Neural progenitor cell (in vitro differentiated cells): Measurements from ENCODE around the gene ATP11A. TPM values are rescaled to one million over a fixed set of nuclear protein-coding genes. Genes with fewer than 3 reads are reported as not detected.
"Not testable (repeated sequence)": the region's sequence is repeated elsewhere in the genome, so short reads cannot be mapped to it uniquely, and the experiment has no call there.

ENCODE experiments used
- DNase-seq: peaks from one replicate; pipeline ENCODE4 v3.0.0-alpha.2; 2016; ENCODE audit warnings: low spot score
- H2AFZ ChIP-seq: fragments of 200-600 bp; sonication (generic); replicated peaks from 2 replicates; pipeline ENCODE4 v1.6.1; 2016; ENCODE audit warnings: antibody characterized with exemption
- H3F3A ChIP-seq: fragments of 200-600 bp; sonication (generic); 2 replicates; pipeline ENCODE4 v1.6.1; 2016; ENCODE audit warnings: antibody characterized with exemption, low read depth
- H3K27ac ChIP-seq: fragments of 200-600 bp; sonication (generic); 2 replicates; pipeline ENCODE4 v1.5.1; 2016; ENCODE audit warnings: mild to moderate bottlenecking
- H3K27me3 ChIP-seq: fragments of 200-600 bp; sonication (generic); 2 replicates; pipeline ENCODE4 v1.6.1; 2016; ENCODE audit warnings: mild to moderate bottlenecking, moderate library complexity
- H3K36me3 ChIP-seq: fragments of 200-600 bp; sonication (generic); 2 replicates; pipeline ENCODE4 v1.5.1; 2016
- H3K4me1 ChIP-seq: fragments of 200-600 bp; sonication (generic); 2 replicates; pipeline ENCODE4 v1.6.1; 2016; ENCODE audit warnings: mixed run types
- H3K4me2 ChIP-seq: fragments of 200-600 bp; sonication (generic); 2 replicates; pipeline ENCODE4 v1.6.1; 2016
- H3K4me3 ChIP-seq: fragments of 200-600 bp; sonication (generic); 2 replicates; pipeline ENCODE4 v1.5.1; 2016
- H3K79me2 ChIP-seq: fragments of 200-600 bp; sonication (generic); 2 replicates; pipeline ENCODE4 v1.6.1; 2016; ENCODE audit warnings: low read depth
- H3K9ac ChIP-seq: fragments of 200-600 bp; sonication (generic); 2 replicates; pipeline ENCODE4 v1.6.1; 2016
- H3K9me3 ChIP-seq: fragments of 200-600 bp; sonication (generic); 2 replicates; pipeline ENCODE4 v1.5.1; 2016; ENCODE audit warnings: low read depth
- H4K20me1 ChIP-seq: fragments of 200-600 bp; sonication (generic); 2 replicates; pipeline ENCODE4 v1.6.1; 2016; ENCODE audit warnings: low read depth
- H3K27ac Mint-ChIP-seq: 3 replicates; pipeline ENCODE4 v1.8.0; 2021; ENCODE audit warnings: mixed read lengths
- H3K27me3 Mint-ChIP-seq: 2 replicates; pipeline ENCODE4 v1.8.0; 2022; ENCODE audit warnings: low read depth, mild to moderate bottlenecking, inconsistent platforms, moderate library complexity, mixed read lengths; ENCODE audit not compliant: insufficient read depth
- H3K36me3 Mint-ChIP-seq: 3 replicates; pipeline ENCODE4 v1.8.0; 2021; ENCODE audit warnings: mixed read lengths
- H3K4me1 Mint-ChIP-seq: 3 replicates; pipeline ENCODE4 v1.8.0; 2021; ENCODE audit warnings: mixed read lengths
- H3K4me3 Mint-ChIP-seq: 3 replicates; pipeline ENCODE4 v1.8.0; 2021; ENCODE audit warnings: mild to moderate bottlenecking, moderate library complexity, mixed read lengths
- H3K9me3 Mint-ChIP-seq: 3 replicates; pipeline ENCODE4 v1.8.0; 2020; ENCODE audit warnings: mixed read lengths
- CTCF ChIP-seq: fragments of 200-600 bp; sonication (generic); IDR thresholded peaks from 2 replicates; pipeline ENCODE4 v1.5.1; 2017; ENCODE audit warnings: antibody characterized with exemption, mild to moderate bottlenecking
- EZH2 ChIP-seq: fragments of 200-600 bp; sonication (generic); IDR thresholded peaks from 2 replicates; pipeline ENCODE4 v1.6.1; 2017; ENCODE audit warnings: antibody characterized with exemption, mild to moderate bottlenecking, moderate library complexity
- EZH2phosphoT487 ChIP-seq: fragments of 200-600 bp; sonication (generic); IDR thresholded peaks from 2 replicates; pipeline ENCODE4 v1.6.1; 2017; ENCODE audit warnings: antibody characterized with exemption
- total RNA-seq: library from RNA; depleted of rRNA; stranded (reverse); fragments of >200 nt; gene quantifications from 2 replicates; pipeline ENCODE4 v1.2.3, GENCODE V29; 2015; ENCODE audit warnings: low replicate concordance

The ATP11A gene
- total RNA-seq, 1 donor from 2014 or later: 12.6 TPM

GRCh38 chr13:112839356-112840105, 149.7 kb downstream of the ATP11A start:
- Histone ChIP-seq H3K4me2 (no peak overlapping the region), H3F3A (no peaks in the 10 kb centered on the region), H3K79me2 (no peaks in the 10 kb centered on the region), H3K9me3 (no peaks in the 10 kb centered on the region), H3K27me3 (no peaks in the 10 kb centered on the region), H3K4me1 (peaks cover 4% of the 10 kb centered on the region), H3K4me3 (no peak overlapping the region), H4K20me1 (no peaks in the 10 kb centered on the region), H3K9ac (no peak overlapping the region), H3K36me3 (no peaks in the 10 kb centered on the region), H3K27ac (no peak overlapping the region), H2AFZ (no peak overlapping the region)
- Mint-ChIP-seq H3K36me3 (peaks cover 30% of the 10 kb centered on the region), H3K27ac (no peak overlapping the region), H3K4me3 (no peak overlapping the region), H3K27me3 (peaks cover 2% of the 10 kb centered on the region), H3K4me1 (peaks cover 6% of the 10 kb centered on the region), H3K9me3 (no peaks in the 10 kb centered on the region)
- no peak for DNase-seq
- TF ChIP-seq CTCF (no peak), EZH2 (no peak), EZH2phosphoT487 (no peak)

GRCh38 chr13:112840472-112841302, 150.8 kb downstream of the ATP11A start:
- Mint-ChIP-seq H3K4me1 (peaks cover 6% of the 10 kb centered on the region), H3K9me3 (no peaks in the 10 kb centered on the region), H3K36me3 (peaks cover 26% of the 10 kb centered on the region), H3K27me3 (peaks cover 2% of the 10 kb centered on the region), H3K27ac (no peak overlapping the region), H3K4me3 (no peak overlapping the region)
- no peaks in the 10 kb centered on the region for H3K9me3 ChIP-seq
- no peaks in the 10 kb centered on the region for H3K36me3 ChIP-seq
- peaks cover 4% of the 10 kb centered on the region for H3K4me1 ChIP-seq
- no peaks in the 10 kb centered on the region for H4K20me1 ChIP-seq
- H3K79me2 ChIP-seq: no peaks in the 10 kb centered on the region
- no peak for DNase-seq
- H3K4me2 ChIP-seq: no peak overlapping the region
- no peak overlapping the region for H3K4me3 ChIP-seq
- no peak overlapping the region for H3K27ac ChIP-seq
- H3F3A ChIP-seq: no peaks in the 10 kb centered on the region
- no peak for TF ChIP-seq EZH2
- TF ChIP-seq EZH2phosphoT487: no peak
- no peak for TF ChIP-seq CTCF
- H3K9ac ChIP-seq: no peak overlapping the region
- no peak overlapping the region for H2AFZ ChIP-seq
- H3K27me3 ChIP-seq: no peaks in the 10 kb centered on the region

GRCh38 chr13:112841303-112842015, 151.6 kb downstream of the ATP11A start:
- not testable (repeated sequence) for H3K79me2 ChIP-seq, H3K4me3 Mint-ChIP-seq, H3K27me3 Mint-ChIP-seq, H3K36me3 ChIP-seq, H4K20me1 ChIP-seq, H3K4me2 ChIP-seq, H3K4me1 Mint-ChIP-seq, H3K9me3 Mint-ChIP-seq, H3K9me3 ChIP-seq, H3K27ac Mint-ChIP-seq, H3K9ac ChIP-seq, H3K27ac ChIP-seq, H3K4me3 ChIP-seq, H3K4me1 ChIP-seq, DNase-seq, H2AFZ ChIP-seq, H3K27me3 ChIP-seq, H3F3A ChIP-seq
- peaks cover 33% of the 10 kb centered on the region for H3K36me3 Mint-ChIP-seq
